Naive B cell (primary cell): ENCODE data around the gene CEP112. TPM values are rescaled to one million over a fixed set of nuclear protein-coding genes. Genes with fewer than 3 reads are reported as not detected.

ENCODE experiments used
- ATAC-seq, 2 donors: fragments of 150-1000 bp; cut with Tn5 transposase; 2 replicates each; pipeline ENCODE4 v1.10.0; 2021; ENCODE audit warnings: low read depth in 2 of 2, mild to moderate bottlenecking in 2 of 2, moderate library complexity in 2 of 2
- DNase-seq: peaks from one replicate; pipeline ENCODE4 v3.0.0; 2022
- H3K27ac Mint-ChIP-seq, 6 donors: one replicate each; pipeline ENCODE4 v1.8.0; 2020 to 2022; ENCODE audit warnings: mild to moderate bottlenecking in 6 of 6, mixed read lengths in 6 of 6, moderate library complexity in 5 of 6, inconsistent platforms in 2 of 6
- H3K27me3 Mint-ChIP-seq, 3 donors: one replicate each; pipeline ENCODE4 v1.8.0; 2021 to 2022; ENCODE audit warnings: mixed read lengths in 3 of 3, mild to moderate bottlenecking in 1 of 3
- H3K36me3 Mint-ChIP-seq, 2 donors: one replicate each; pipeline ENCODE4 v1.8.0; 2020 to 2022; ENCODE audit warnings: mixed read lengths in 2 of 2, inconsistent platforms in 1 of 2, mild to moderate bottlenecking in 1 of 2
- H3K4me1 Mint-ChIP-seq, 3 donors: one replicate each; pipeline ENCODE4 v1.8.0; 2020 to 2022; ENCODE audit warnings: mixed read lengths in 3 of 3, inconsistent platforms in 1 of 3, mild to moderate bottlenecking in 1 of 3, moderate library complexity in 1 of 3
- H3K4me3 Mint-ChIP-seq, 8 donors: one replicate each; pipeline ENCODE4 v1.8.0; 2020 to 2022; ENCODE audit warnings: mild to moderate bottlenecking in 8 of 8, mixed read lengths in 8 of 8, moderate library complexity in 8 of 8, inconsistent platforms in 2 of 8
- H3K9me3 Mint-ChIP-seq, 7 donors: one replicate each; pipeline ENCODE4 v1.8.0; 2020 to 2022; ENCODE audit warnings: mixed read lengths in 7 of 7, mild to moderate bottlenecking in 5 of 7, inconsistent platforms in 2 of 7, moderate library complexity in 1 of 7
- polyA plus RNA-seq, 6 donors: library from polyadenylated mRNA; unstranded; fragments of 300-500 nt; fragmentation: Illumina TruSeq; gene quantifications; one replicate each; pipeline ENCODE4 v1.2.3, GENCODE V29; 2021; ENCODE audit warnings: low read depth in 6 of 6

CEP112 gene
- polyA plus RNA-seq, 6 donors from 2014 or later: 1.1 to 2.5 (median 1.6) TPM

DNA sequence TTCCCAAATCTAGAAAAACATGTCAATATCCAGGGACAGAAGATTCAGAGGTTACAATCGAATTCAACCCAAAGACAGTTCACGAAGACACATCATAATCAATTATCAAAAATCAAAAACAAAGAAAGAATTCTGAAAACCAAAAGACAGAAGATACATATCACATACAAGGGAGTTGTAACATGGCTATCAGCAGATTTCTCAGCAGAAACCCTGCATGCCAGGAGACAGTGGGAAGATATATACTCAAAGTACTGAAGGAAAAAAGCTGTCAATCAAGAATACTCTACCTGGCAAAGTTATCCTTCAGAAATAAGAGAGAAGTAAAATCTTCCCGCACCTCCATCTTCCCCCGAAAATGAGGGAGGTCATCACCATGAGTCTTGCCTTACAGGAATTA, 258.6 kb downstream of the CEP112 start:
- no peak for ATAC-seq
- no peak overlapping the region for H3K27ac Mint-ChIP-seq

DNA sequence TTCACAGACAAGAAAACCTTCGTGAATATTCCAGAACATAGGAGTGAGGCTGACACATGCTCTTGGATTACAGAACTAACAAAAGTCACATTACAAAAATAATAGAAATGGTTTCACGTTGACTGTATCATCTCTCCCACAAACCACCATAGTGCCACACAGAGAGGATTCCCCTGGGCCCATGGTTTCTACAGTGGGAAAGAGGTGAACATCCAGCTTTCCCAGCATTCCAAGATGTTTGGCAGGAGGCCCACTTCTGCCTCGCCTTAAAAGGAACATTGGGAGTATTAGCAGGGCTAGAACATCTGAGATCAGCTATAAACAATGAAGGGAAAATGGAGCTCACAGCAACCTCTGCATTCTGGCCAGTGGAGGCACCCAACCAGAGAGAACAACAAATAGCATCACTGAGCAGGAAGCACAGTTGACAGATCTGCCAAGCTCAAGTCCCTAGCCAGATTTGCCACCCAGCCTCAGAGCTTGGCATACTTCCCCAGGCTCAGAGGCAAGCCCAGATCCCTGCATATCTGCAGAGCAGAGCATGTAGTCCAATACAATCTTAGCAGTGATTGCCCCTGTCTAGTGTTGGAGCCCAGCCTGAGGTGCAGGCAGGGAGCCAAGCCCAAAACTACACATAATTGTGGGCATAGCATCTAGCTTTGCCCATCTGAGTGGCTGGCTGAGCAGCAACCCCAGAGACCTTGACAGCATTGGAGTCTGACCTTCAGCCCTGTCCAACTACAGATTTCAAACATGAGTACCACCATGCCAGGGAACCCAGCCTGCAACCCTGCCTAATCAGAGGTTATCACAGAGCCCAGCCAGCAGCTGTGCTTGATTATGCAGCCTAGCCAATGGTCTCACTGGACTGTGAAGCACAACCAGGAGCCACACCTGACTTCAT, 260.4 kb downstream of the CEP112 start:
- Mint-ChIP-seq H3K36me3 (peaks cover 18 to 30% of the 10 kb centered on the region in 2 donors), H3K27ac (peak overlapping the region in 1 of 6 donors; percentile 58), H3K4me3 (peak overlapping the region in 1 of 8 donors; percentile 3), H3K4me1 (peaks cover 4 to 13% (median 7%) of the 10 kb centered on the region in 3 donors), H3K9me3 (peaks cover 11 to 40% (median 24%) of the 10 kb centered on the region in 7 donors), H3K27me3 (peaks cover 0 to 6% (median 0%) of the 10 kb centered on the region in 3 donors)
- ATAC-seq: peak in 1 of 2 donors; percentile 28
- DNase-seq: no peak

More for the DNA sequence above, 258.6 kb downstream of the CEP112 start:
- peaks cover 15 to 22% of the 10 kb centered on the region in 2 donors for H3K36me3 Mint-ChIP-seq
- peaks cover 11 to 40% (median 23%) of the 10 kb centered on the region in 7 donors for H3K9me3 Mint-ChIP-seq
- peaks cover 0 to 6% (median 0%) of the 10 kb centered on the region in 3 donors for H3K27me3 Mint-ChIP-seq
- H3K4me3 Mint-ChIP-seq: no peak overlapping the region
- peaks cover 4 to 13% (median 7%) of the 10 kb centered on the region in 3 donors for H3K4me1 Mint-ChIP-seq
- DNase-seq: no peak

DNA sequence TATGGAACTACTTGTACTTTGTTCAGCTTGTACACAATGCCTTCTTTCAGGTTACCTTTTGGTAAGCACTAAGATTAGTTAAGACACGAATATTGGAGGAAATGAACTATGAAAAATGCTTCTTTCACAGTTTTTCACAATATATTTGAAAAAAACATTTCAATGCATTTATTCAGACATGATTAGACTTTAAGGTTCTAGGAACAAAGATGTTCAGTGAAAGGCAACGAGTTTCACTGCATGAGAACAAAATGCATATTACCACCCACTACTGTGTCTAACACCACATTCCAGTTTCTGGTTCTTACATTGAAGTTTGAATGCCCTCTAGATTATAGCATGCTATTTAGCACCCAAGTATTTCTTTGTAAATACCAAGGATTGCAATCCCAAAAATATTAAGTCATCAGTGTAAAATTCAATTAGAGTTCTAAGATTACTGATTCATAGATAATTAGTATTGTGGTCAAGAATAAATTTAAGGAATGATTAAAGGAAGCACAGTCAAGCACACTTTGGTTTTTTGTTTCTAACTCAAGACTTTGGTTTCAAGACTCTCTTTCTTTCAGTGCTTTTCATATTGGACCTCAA, 261.7 kb downstream of the CEP112 start:
- peaks cover 11 to 36% of the 10 kb centered on the region in 2 donors for H3K36me3 Mint-ChIP-seq
- DNase-seq (no peak), ATAC-seq (no peak)
- no peak overlapping the region for H3K4me3 Mint-ChIP-seq
- peaks cover 0 to 6% (median 0%) of the 10 kb centered on the region in 3 donors for H3K27me3 Mint-ChIP-seq
- peaks cover 4 to 13% (median 7%) of the 10 kb centered on the region in 3 donors for H3K4me1 Mint-ChIP-seq
- H3K27ac Mint-ChIP-seq: no peak overlapping the region
- peaks cover 11 to 33% (median 23%) of the 10 kb centered on the region in 7 donors for H3K9me3 Mint-ChIP-seq

DNA sequence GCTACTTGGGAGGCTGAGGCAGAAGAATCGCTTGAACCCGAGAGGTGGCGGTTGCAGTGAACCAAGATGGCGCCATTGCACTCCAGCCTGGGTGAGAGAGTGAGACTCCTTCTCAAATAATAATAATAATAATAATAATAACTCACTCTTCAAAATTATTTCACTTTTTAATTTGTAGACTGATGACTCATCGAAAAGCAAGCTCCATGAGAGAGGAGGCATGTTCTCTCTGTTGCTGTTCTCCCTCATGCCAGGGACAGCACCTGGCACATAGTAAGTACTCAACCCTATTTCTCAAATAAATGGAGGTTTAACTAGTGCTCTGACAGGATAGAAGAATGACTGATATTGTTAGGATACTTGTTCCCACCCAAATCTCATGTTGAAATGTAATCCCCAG, 265.3 kb downstream of the CEP112 start:
- no peaks in the 10 kb centered on the region for H3K27me3 Mint-ChIP-seq
- peaks cover 3 to 20% of the 10 kb centered on the region in 2 donors for H3K36me3 Mint-ChIP-seq
- ATAC-seq (no peak), DNase-seq (no peak)
- H3K9me3 Mint-ChIP-seq: peaks cover 0 to 12% (median 3%) of the 10 kb centered on the region in 7 donors
- H3K4me3 Mint-ChIP-seq: no peak overlapping the region
- H3K4me1 Mint-ChIP-seq: peaks cover 4 to 6% (median 6%) of the 10 kb centered on the region in 3 donors
- no peak overlapping the region for H3K27ac Mint-ChIP-seq

DNA sequence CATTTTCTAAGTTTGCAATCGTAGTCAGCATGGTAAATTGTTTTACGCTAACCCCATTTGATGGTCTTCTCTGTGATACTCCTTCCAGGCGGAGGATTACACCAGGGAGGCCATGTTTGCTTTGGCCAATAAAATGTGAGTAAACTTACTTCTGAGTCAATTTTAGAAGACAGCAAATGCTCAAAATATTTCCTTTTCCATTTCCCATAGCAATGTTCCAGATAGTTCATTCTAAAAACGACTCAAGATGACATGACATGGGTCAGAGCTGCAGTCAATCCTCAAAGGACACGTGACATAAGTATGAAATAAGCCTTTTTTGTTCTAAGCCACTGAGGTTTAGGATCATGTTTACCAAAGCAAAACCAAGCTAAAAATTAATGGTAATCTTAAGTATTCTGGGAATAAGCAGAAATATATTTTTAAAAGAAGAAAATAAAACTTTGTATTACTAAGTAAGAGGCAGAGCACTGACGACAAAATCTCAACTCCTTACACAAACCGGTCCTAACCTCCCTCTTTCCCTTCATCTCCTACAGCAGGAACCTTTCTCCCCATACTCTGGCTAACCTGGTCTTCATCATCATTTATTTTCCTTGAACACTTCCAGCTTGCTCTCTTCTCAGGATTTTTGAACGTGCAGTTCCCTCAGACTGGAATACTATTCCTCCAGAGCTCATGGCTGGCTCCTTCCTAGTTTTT, 266.2 kb downstream of the CEP112 start:
- Mint-ChIP-seq H3K4me1 (no peaks in the 10 kb centered on the region), H3K27ac (no peak overlapping the region), H3K9me3 (peaks cover 0 to 4% (median 2%) of the 10 kb centered on the region in 7 donors), H3K4me3 (no peak overlapping the region), H3K36me3 (peaks cover 3 to 14% of the 10 kb centered on the region in 2 donors), H3K27me3 (no peaks in the 10 kb centered on the region)
- ATAC-seq (no peak), DNase-seq (no peak)

DNA sequence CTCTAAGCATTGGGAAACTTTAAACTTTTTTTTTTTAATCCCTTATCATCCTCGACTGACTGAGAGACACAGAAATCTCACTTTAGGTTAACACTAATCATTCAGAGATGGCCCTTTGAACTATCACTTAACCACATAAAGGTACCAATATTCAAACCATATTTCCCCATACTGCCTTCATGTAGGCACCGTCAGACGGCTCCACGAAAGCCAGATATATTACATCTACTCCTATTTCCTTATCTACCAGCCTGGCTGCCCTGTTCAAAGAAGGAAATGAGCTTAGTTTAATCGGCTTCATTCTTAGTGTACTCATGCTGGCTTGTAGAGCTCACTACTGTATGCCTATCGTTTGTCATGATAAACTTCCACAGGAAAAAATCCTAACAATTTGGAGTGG, 270.9 kb downstream of the CEP112 start:
- H3K4me1 Mint-ChIP-seq: peaks cover 0 to under 1% (median 0%) of the 10 kb centered on the region in 3 donors
- DNase-seq (no peak), ATAC-seq (no peak)
- H3K27me3 Mint-ChIP-seq: no peaks in the 10 kb centered on the region
- H3K36me3 Mint-ChIP-seq: peaks cover 0 to 1% of the 10 kb centered on the region in 2 donors
- H3K4me3 Mint-ChIP-seq: no peak overlapping the region
- H3K27ac Mint-ChIP-seq: no peak overlapping the region
- H3K9me3 Mint-ChIP-seq: peaks cover 0 to 4% (median 0%) of the 10 kb centered on the region in 7 donors

DNA sequence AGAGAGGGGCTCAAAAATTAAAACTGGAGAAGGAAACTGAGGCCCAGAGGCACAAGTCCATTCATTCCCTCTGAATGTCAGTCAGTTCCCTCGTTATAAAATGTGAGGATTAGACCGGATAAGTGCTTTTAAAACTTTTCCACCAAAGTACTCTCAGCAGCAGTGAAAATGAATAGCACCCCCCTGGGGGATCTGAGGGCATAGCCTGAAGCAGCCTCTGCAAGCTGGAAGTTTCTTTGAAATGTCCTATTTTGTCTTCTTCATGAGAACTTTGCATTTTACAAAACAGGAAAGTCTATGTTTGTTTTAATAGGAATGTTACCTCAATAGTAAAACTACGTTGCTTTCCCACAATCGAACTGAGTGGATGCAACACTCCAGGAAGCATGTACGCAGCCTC, 273.0 kb downstream of the CEP112 start:
- ATAC-seq (no peak), DNase-seq (no peak)
- Mint-ChIP-seq H3K27ac (peak overlapping the region in 2 of 6 donors; percentile 28 to 42), H3K36me3 (peaks cover 7 to 10% of the 10 kb centered on the region in 2 donors), H3K9me3 (peaks cover 4 to 11% (median 10%) of the 10 kb centered on the region in 7 donors), H3K4me3 (no peak overlapping the region), H3K4me1 (peaks cover 13 to 19% (median 15%) of the 10 kb centered on the region in 3 donors), H3K27me3 (no peaks in the 10 kb centered on the region)

DNA sequence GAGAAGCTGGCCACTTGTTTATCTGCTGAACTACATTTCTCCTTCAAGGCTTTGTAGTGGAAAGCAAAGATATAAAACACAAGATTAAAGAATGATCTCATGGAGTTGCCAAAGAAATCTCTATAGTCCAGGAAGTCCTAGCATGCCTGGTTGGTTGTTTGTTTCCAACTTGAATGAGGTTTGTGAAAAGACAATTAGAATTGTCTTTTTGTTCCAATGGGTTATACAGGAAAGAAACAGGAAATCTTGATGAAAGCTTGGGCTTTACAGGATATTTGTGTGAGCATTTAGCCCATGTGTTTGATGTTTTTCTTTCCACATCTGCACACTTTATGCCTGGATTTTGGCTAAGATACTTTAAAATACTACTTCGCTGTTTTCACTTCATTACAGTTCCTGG, 273.4 kb downstream of the CEP112 start:
- Mint-ChIP-seq H3K4me3 (no peak overlapping the region), H3K27me3 (no peaks in the 10 kb centered on the region), H3K27ac (no peak overlapping the region), H3K9me3 (peaks cover 4 to 11% (median 10%) of the 10 kb centered on the region in 7 donors), H3K4me1 (peaks cover 13 to 19% (median 15%) of the 10 kb centered on the region in 3 donors), H3K36me3 (peaks cover 7 to 10% of the 10 kb centered on the region in 2 donors)
- DNase-seq (no peak), ATAC-seq (no peak)

DNA sequence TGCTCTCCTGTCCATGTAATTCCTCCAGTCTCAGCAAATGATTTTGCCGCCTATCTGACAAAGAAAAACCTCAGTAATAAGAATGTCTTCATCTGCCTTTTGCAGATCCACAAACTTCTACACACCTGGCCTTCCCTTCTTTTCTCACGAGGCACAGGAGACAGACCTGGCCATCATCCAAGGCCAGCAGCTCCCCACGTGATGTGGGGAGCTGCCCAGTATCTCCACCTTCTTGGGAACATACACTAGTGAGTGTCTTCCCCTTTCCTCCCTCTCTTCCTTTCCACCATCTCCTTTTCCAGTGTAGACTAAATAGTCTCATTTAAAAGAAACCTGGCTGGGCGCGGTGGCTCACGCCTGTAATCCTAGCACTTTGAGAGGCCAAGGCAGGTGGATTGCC, 274.4 kb downstream of the CEP112 start:
- peaks cover 13 to 19% (median 15%) of the 10 kb centered on the region in 3 donors for H3K4me1 Mint-ChIP-seq
- H3K27ac Mint-ChIP-seq: peak overlapping the region in 1 of 6 donors; percentile 49
- no peaks in the 10 kb centered on the region for H3K27me3 Mint-ChIP-seq
- peaks cover 7 to 10% of the 10 kb centered on the region in 2 donors for H3K36me3 Mint-ChIP-seq
- DNase-seq (no peak), ATAC-seq (no peak)
- H3K9me3 Mint-ChIP-seq: peaks cover 6 to 11% (median 10%) of the 10 kb centered on the region in 7 donors
- H3K4me3 Mint-ChIP-seq: no peak overlapping the region

DNA sequence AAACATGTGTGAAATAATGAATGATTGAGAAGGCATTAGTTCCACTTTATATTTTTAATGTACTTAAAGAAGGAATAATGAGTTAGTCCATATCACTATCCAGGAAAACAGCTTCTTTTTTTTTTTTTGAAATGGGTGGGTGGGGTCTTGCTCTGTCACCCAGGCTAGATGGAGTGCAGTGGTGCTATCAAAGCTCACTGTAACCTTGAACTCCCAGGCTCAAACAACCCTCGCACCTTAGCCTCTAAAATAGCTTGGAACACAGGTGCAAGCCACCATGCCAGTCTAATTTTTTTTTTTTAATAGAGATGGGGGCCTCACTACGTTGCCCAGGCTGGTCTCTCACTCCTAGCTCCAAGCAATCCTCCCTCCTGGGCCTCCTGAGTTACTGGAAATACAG, 275.5 kb downstream of the CEP112 start:
- ATAC-seq: no peak
- H3K9me3 Mint-ChIP-seq: peaks cover 9 to 17% (median 10%) of the 10 kb centered on the region in 7 donors
- no peaks in the 10 kb centered on the region for H3K27me3 Mint-ChIP-seq
- no peak overlapping the region for H3K4me3 Mint-ChIP-seq
- peaks cover 13 to 19% (median 15%) of the 10 kb centered on the region in 3 donors for H3K4me1 Mint-ChIP-seq
- H3K36me3 Mint-ChIP-seq: peaks cover 7 to 10% of the 10 kb centered on the region in 2 donors
- no peak overlapping the region for H3K27ac Mint-ChIP-seq
- DNase-seq: no peak

DNA sequence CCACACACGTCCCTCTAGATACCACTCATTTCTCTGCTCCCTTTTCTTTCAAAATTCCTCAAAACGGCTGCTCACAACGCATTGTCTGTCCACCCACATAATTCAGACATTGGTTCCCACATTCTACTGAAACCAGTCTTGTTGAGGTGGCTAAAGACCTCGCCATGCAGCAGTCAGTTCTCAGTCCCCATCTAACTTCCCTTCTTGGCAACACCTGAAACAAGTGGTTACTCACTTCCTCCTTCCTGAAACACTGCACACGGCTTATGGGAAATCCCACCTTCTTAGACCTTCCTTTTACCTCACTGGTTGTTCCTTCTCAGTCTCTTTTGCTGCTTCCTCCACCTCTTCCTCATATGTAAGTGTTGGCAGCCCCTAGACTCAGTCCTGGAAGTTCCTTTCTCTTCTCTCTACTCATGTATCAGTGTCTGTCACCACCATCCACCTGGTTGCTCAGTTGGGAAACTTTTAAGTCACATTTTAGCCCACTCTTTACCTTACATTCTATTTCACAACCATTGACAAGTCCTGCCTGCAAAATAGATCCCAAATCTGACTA, 277.1 kb downstream of the CEP112 start:
- Mint-ChIP-seq H3K9me3 (peaks cover 18 to 29% (median 23%) of the 10 kb centered on the region in 7 donors), H3K27ac (peak overlapping the region in 5 of 6 donors; percentile 0 to 82 (median 5)), H3K27me3 (no peaks in the 10 kb centered on the region), H3K4me1 (peaks cover 13 to 19% (median 15%) of the 10 kb centered on the region in 3 donors), H3K4me3 (peak overlapping the region in 4 of 8 donors; percentile 4 to 58 (median 24)), H3K36me3 (peaks cover 15 to 22% of the 10 kb centered on the region in 2 donors)
- ATAC-seq: peak; percentile 77 to 97
- no peak for DNase-seq

DNA sequence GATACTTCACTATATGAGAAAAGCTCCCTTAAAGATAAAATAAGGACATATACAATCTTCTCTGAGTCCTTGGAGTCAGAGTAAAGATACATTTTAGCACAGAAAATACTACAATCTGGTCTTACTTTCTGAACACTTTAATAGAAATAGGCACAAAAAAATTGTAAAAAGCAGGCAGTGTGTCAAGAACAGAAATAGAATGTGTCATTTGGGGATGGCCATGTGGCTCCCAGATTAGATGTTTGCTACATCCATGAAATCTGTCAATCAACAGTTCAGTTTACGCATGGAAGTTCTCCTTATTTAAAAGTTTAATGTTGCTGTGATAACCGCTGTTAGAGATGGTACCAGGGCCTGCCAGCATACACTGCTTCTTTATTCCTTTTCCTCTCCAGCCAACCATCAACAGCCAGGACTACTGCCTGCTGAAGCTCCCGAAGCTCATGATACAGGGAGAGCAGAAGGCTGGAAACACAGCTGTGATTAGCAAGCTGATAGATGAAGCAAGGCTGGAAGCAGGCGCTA, 278.5 kb downstream of the CEP112 start:
- Mint-ChIP-seq H3K4me3 (no peak overlapping the region), H3K27ac (no peak overlapping the region), H3K36me3 (peaks cover 17 to 37% of the 10 kb centered on the region in 2 donors), H3K4me1 (peaks cover 13 to 19% (median 15%) of the 10 kb centered on the region in 3 donors), H3K27me3 (no peaks in the 10 kb centered on the region), H3K9me3 (peaks cover 25 to 37% (median 28%) of the 10 kb centered on the region in 7 donors)
- DNase-seq (no peak), ATAC-seq (no peak)
